Calu3 (cell line): ENCODE measurements around the gene VEGFD. TPM values are rescaled to one million over a fixed set of nuclear protein-coding genes. Genes with fewer than 3 reads are reported as not detected.

Experiments
- BruUV-seq: library from RNA; stranded (reverse); fragments of 400-500 nt; replicated peaks from 2 replicates; lab custom pipeline; 2021; lab: Mats Ljungman, UMichigan
- CTCF ChIA-PET: fragments of 300-600 bp; sonication (Branson Sonifier 250); formaldehyde crosslinking; loops from one replicate; lab custom pipeline; 2022; ENCODE audit warnings: antibody characterized with exemption; lab: Charles Lee
- DNase-seq: peaks from one replicate; pipeline ENCODE4 v3.0.0; 2022
- H3K27ac Mint-ChIP-seq: one replicate; pipeline ENCODE4 v1.8.0; 2022; ENCODE audit warnings: mixed read lengths; ENCODE audit not compliant: unreplicated experiment
- H3K27me3 Mint-ChIP-seq: one replicate; pipeline ENCODE4 v1.8.0; 2022; ENCODE audit warnings: mixed read lengths; ENCODE audit not compliant: unreplicated experiment
- H3K36me3 Mint-ChIP-seq: one replicate; pipeline ENCODE4 v1.8.0; 2022; ENCODE audit warnings: mild to moderate bottlenecking, moderate library complexity, mixed read lengths; ENCODE audit not compliant: insufficient read depth, unreplicated experiment
- H3K4me1 Mint-ChIP-seq: one replicate; pipeline ENCODE4 v1.8.0; 2022; ENCODE audit warnings: mild to moderate bottlenecking, low read depth, mixed read lengths; ENCODE audit not compliant: unreplicated experiment
- H3K4me3 Mint-ChIP-seq: one replicate; pipeline ENCODE4 v1.8.0; 2022; ENCODE audit warnings: mild to moderate bottlenecking, low read depth, moderate library complexity, mixed read lengths; ENCODE audit not compliant: unreplicated experiment
- H3K9me3 Mint-ChIP-seq: one replicate; pipeline ENCODE4 v1.8.0; 2022; ENCODE audit warnings: low read depth, mixed read lengths; ENCODE audit not compliant: unreplicated experiment
- intact Hi-C: fragments of 100-400 bp; cut with micrococcal nuclease; formaldehyde crosslinking; loops from one replicate; pipeline ENCODE4 v1.10.0; 2022; ENCODE audit not compliant: unreplicated experiment
- total RNA-seq: library from RNA; stranded (reverse); gene quantifications from 2 replicates; pipeline ENCODE4 v1.2.3, GENCODE V29; 2022
- TF ChIP-seq, protein P1 (sequence below): fragments of 200-600 bp; IDR thresholded peaks from one replicate; pipeline ENCODE4 v1.8.0; 2022; ENCODE audit warnings: antibody characterized with exemption; ENCODE audit not compliant: unreplicated experiment

The VEGFD gene
- total RNA-seq, 1 experiment from 2014 or later, result 0.97 TPM

DNA sequence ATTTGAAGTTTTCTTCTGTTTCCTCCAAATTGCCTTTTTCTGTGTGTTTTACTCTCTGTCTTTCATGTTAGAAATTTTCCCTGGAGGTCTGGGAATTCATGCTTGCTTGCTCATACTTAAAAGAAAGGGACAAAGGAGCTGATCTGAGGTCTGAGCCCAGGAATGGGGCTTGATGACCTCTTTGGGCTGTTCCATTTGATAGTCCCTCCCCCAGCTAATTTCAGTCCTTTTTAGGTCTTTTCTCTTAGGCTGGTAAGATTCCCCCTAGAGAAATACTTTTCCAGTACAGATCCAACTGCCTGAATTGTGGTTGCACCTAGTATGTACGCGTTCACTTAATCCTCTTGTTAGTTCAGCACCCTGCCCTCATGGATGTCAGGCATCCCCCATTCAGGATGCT lies 43.3 kb downstream of the VEGFD start:
- Mint-ChIP-seq H3K27ac (no peak overlapping the region), H3K4me3 (no peak overlapping the region), H3K36me3 (peaks cover 6% of the 10 kb centered on the region), H3K9me3 (no peaks in the 10 kb centered on the region), H3K27me3 (no peaks in the 10 kb centered on the region), H3K4me1 (peaks cover 8% of the 10 kb centered on the region)
- TF ChIP-seq, protein P1, sequence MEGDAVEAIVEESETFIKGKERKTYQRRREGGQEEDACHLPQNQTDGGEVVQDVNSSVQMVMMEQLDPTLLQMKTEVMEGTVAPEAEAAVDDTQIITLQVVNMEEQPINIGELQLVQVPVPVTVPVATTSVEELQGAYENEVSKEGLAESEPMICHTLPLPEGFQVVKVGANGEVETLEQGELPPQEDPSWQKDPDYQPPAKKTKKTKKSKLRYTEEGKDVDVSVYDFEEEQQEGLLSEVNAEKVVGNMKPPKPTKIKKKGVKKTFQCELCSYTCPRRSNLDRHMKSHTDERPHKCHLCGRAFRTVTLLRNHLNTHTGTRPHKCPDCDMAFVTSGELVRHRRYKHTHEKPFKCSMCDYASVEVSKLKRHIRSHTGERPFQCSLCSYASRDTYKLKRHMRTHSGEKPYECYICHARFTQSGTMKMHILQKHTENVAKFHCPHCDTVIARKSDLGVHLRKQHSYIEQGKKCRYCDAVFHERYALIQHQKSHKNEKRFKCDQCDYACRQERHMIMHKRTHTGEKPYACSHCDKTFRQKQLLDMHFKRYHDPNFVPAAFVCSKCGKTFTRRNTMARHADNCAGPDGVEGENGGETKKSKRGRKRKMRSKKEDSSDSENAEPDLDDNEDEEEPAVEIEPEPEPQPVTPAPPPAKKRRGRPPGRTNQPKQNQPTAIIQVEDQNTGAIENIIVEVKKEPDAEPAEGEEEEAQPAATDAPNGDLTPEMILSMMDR, result no peak
- no TSS peak for BruUV-seq
- intact Hi-C loops, result loop anchor here (10.0 kb wide), 1 partner anchor 224 kb away; no protein-coding TSS in a partner anchor
- CTCF ChIA-PET, result no interaction called here
- no peak for DNase-seq

DNA sequence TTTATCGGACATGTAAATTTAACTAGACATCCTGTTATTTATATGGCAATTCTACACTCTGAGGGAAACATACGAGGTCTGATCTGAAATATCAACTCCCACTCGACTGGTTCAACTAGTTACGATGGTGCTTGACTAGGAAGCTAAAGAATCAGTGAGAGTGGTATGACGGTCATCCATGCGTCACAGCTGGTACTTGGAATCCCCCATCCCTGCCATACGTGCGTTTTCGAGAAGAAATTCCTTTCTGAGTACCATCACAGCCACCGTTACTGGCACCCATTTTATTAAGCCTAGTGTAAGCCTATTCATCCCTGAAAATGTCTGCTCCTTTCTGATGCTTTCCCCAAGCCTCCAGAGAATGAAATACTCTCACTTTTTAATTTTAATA lies 48.2 kb downstream of the VEGFD start:
- intact Hi-C loops, result no loop called here
- H3K36me3 Mint-ChIP-seq, result peaks cover 39% of the 10 kb centered on the region
- H3K27me3 Mint-ChIP-seq, result no peaks in the 10 kb centered on the region
- peak; percentile 37 for DNase-seq
- CTCF ChIA-PET, result interaction anchor here (0.6 to 0.9 kb wide), 2 partner anchors 15 to 280 kb away, joined by 3 read pairs; no protein-coding TSS in a partner anchor
- H3K4me3 Mint-ChIP-seq, result peak overlapping the region; percentile 89
- H3K9me3 Mint-ChIP-seq, result no peaks in the 10 kb centered on the region
- H3K4me1 Mint-ChIP-seq, result peaks cover 16% of the 10 kb centered on the region
- H3K27ac Mint-ChIP-seq, result peak overlapping the region; percentile 89
- TF ChIP-seq, protein P1, result no peak
- BruUV-seq, result no TSS peak

DNA sequence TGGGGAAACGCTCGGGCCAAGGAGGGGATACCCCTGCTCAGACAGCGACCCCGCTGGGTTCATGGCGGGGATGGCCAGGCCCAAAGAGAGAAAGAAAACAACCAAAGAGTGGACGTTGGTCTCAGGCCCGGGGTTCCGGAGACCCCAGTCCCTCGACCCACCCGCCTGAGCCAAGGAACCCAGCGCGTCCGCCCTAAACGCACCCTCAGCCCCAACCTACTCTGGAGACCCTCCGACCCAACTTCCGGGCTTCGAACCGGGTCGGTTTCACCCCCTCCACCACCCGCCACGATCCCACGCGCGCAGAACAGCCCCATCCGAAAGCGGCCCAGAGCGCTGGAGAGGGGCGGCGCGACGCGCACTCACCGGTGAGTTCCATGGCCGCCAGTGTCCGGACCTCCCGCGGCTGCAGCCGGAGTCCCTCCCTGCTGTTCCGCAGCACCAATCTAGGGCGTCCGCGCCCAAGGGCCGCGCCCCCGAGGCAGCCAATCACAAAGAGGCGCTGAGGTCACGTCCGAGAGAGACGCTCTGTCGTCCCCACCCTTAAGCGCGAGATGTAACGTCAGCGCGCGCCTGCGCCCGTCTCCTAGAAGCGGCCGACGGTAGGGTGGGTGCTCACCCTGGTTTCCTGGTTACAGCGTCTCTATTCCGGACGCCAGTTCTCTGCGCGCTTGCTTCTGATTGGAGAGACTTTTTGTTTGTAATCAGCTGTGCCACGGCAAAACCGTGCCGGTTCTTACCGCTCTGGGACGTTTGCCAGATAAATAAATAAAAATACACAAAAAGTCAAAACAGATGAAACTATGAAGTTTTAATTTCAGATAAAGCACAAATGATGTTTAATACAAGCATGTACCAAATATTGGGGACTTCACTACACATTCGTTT lies 48.8 kb downstream of the VEGFD start, which contains the start of gene PIGA:
TSS of gene PIGA (minus strand) at position 389 of the 888 bp plus-strand sequence. CDS start 3,593 bp downstream, outside the sequence.
- intact Hi-C loops, result no loop called here
- H3K27me3 Mint-ChIP-seq, result no peaks in the 10 kb centered on the region
- CTCF ChIA-PET, result interaction anchor here (0.6 kb wide), 1 partner anchor 280 kb away, joined by 3 read pairs; no protein-coding TSS in a partner anchor
- peak; percentile 96 for DNase-seq
- peak within 1 kb of the TSS; percentile 89 for H3K27ac Mint-ChIP-seq
- no peaks in the 10 kb centered on the region for H3K9me3 Mint-ChIP-seq
- H3K36me3 Mint-ChIP-seq, result peaks cover 39% of the 10 kb centered on the region
- H3K4me1 Mint-ChIP-seq, result peaks cover 16% of the 10 kb centered on the region
- peak within 1 kb of the TSS; percentile 89 for H3K4me3 Mint-ChIP-seq
- BruUV-seq, result no TSS peak
- TF ChIP-seq, protein P1, result no peak

DNA sequence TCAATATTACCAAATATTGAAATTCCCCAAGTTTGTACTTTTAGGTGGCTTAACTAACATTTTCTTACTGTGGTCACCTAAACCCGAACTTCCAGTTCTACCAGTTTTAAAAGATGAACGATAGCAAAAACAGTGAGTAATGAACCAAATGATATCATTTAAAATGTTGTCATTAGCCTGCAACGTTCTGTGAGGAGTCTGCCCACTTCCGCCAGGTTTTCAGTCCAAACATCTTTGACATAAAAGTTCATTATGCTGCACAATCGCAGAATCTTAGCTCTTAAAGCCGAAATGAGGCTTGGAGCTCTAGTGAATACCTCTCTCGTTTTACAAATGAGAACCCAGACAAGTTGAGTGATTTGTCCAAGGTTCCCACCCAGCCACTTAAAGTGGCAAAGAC lies 49.7 kb downstream of the VEGFD start:
- TF ChIP-seq, protein P1, result no peak
- H3K4me3 Mint-ChIP-seq, result peak overlapping the region; percentile 89

More for the DNA sequence above, 49.7 kb downstream of the VEGFD start:
- Mint-ChIP-seq H3K27me3 (no peaks in the 10 kb centered on the region), H3K4me1 (peaks cover 16% of the 10 kb centered on the region), H3K36me3 (peaks cover 39% of the 10 kb centered on the region), H3K9me3 (no peaks in the 10 kb centered on the region), H3K27ac (peak overlapping the region; percentile 89)
- TSS peak; percentile 86 for BruUV-seq
- intact Hi-C loops, result no loop called here
- CTCF ChIA-PET, result no interaction called here
- peak; percentile 2 for DNase-seq
